ENCODE results near the gene DYNLL2. TPM values are rescaled to one million over a fixed set of nuclear protein-coding genes. Genes with fewer than 3 reads are reported as not detected.
A peak's percentile ranks its signal among the peaks of the same experiment; 100 is the strongest.

DYNLL2 gene
- total and polyA plus RNA-seq, 9 of the 15 experiments (the other 6 are each of a cell fraction or from before 2014, with no cell fraction given): 1.8 to 24.5 (median 13.0) TPM

- TF ChIP-seq ZNF766 (CRISPR knock-in tag; conservative IDR thresholded peaks at IDR 0.05) (0 out of 2 replicates have a peak, but pooled peaks have one; percentile 54), REST (IDR thresholded peaks at IDR 0.05; ENCODE audit: borderline replicate concordance) (peak; percentile 99), REST (CRISPR knock-in tag; IDR thresholded peaks at IDR 0.05; ENCODE audit: low read depth) (peak; percentile 96), CBFA2T3 (IDR thresholded peaks at IDR 0.05) (no peak), ZNF696 (CRISPR knock-in tag; conservative IDR thresholded peaks at IDR 0.05) (no peak), EHMT2 (IDR thresholded peaks at IDR 0.05) (peak; percentile 99), FOXO4 (CRISPR knock-in tag; IDR thresholded peaks at IDR 0.05) (no peak), NR3C1 (CRISPR knock-in tag; IDR thresholded peaks at IDR 0.05) (peak; percentile 54; the same call in 1 of the 2 replicates), RCOR1 (IDR thresholded peaks at IDR 0.05; ENCODE audit: borderline replicate concordance in 1 of 2, low read depth in 2 of 2, low read length in 2 of 2) (0 out of 4 replicates have a peak, but pooled peaks of 1 of the 2 experiments have one; percentile 7), MAZ (CRISPR knock-in tag; conservative IDR thresholded peaks at IDR 0.05 in 1 of 2, IDR thresholded peaks at IDR 0.05 in 1 of 2) (peak in 1 of 2 experiments; percentile 56; a peak in 2 of 4 replicates), PRMT5 (CRISPR knock-in tag; IDR thresholded peaks at IDR 0.05) (peak; percentile 81; the same call in 1 of the 2 replicates), AFF1 (IDR thresholded peaks at IDR 0.05; ENCODE audit: low read depth in 1 of 2, partially characterized antibody in 2 of 2) (peak in 1 of 2 experiments; percentile 93), ESRRB (CRISPR knock-in tag; IDR thresholded peaks at IDR 0.05; ENCODE audit: borderline replicate concordance) (no peak), DDX20 (tag; IDR thresholded peaks at IDR 0.05; ENCODE audit: low read depth) (no peak)
Observed at GRCh38 chr17:58120195-58120822, 37.1 kb downstream of the DYNLL2 start (continued).
